Measurements from ENCODE around the gene SAP30L. TPM values are rescaled to one million over a fixed set of nuclear protein-coding genes. Genes with fewer than 3 reads are reported as not detected.

Gene SAP30L
- total RNA-seq, 4 donors from 2014 or later = 36.7 to 69.6 (median 39.3) TPM

DNA sequence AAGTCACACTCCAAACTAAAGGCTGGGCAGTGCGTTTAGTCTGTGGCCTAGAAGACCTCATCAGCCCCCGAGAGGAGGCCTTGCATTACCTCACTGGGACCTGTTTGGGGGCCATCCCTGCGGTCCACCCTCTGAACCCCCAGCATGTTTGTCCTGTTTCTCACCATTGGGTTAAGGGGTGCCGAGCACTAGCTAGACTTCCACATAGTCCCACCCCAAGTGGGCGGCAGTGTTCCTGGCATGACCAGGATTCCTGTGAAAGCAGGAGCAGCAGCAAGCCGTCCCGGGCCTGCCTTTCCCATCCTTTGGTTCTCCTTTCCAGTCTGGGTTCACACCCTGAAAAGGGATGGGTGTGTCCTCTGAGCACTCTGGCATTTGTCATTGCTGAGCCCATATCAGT is 26.6 kb upstream of the SAP30L start:
- Histone ChIP-seq H3K9me3 (no peaks in the 10 kb centered on the region), H3K4me1 (no peaks in the 10 kb centered on the region), H3K36me3 (peaks cover 0 to 23% (median 0%) of the 10 kb centered on the region in 3 donors), H3K27me3 (no peaks in the 10 kb centered on the region), H3K27ac (no peak overlapping the region), H3K4me3 (no peak overlapping the region)
- TF ChIP-seq, protein P1, sequence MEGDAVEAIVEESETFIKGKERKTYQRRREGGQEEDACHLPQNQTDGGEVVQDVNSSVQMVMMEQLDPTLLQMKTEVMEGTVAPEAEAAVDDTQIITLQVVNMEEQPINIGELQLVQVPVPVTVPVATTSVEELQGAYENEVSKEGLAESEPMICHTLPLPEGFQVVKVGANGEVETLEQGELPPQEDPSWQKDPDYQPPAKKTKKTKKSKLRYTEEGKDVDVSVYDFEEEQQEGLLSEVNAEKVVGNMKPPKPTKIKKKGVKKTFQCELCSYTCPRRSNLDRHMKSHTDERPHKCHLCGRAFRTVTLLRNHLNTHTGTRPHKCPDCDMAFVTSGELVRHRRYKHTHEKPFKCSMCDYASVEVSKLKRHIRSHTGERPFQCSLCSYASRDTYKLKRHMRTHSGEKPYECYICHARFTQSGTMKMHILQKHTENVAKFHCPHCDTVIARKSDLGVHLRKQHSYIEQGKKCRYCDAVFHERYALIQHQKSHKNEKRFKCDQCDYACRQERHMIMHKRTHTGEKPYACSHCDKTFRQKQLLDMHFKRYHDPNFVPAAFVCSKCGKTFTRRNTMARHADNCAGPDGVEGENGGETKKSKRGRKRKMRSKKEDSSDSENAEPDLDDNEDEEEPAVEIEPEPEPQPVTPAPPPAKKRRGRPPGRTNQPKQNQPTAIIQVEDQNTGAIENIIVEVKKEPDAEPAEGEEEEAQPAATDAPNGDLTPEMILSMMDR (IDR thresholded peaks at IDR 0.05) = no peak
- no peak for TF ChIP-seq POLR2A (IDR thresholded peaks at IDR 0.05)
- peak in 1 of 3 donors; percentile 26 for DNase-seq

DNA sequence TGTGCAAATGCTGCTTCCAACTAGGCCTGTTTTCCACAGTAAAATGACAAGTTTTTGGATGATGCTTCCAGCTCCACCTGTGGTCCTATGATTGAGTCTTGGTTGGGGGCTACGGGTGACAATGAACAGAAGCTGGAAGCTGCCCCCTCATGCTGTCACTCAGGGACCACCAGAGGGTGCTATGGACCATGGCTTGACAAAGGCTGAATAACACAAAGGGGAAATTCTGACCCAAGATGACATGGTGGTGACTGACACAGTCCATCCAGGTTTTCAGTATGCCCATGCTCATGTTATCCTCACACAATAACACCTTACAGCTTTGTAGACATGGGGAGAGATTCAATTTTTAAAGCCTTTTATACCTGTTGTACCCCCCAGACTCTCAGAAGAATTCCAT is 23.9 kb upstream of the SAP30L start:
- Histone ChIP-seq H3K27me3 (no peaks in the 10 kb centered on the region), H3K4me1 (no peaks in the 10 kb centered on the region), H3K27ac (no peak overlapping the region), H3K4me3 (no peak overlapping the region), H3K36me3 (peaks cover 0 to 13% (median 0%) of the 10 kb centered on the region in 3 donors), H3K9me3 (no peaks in the 10 kb centered on the region)
- TF ChIP-seq POLR2A (IDR thresholded peaks at IDR 0.05) = no peak
- TF ChIP-seq, protein P1 (IDR thresholded peaks at IDR 0.05) = peak in 2 of 6 experiments; percentile 8 to 11
- peak in 1 of 3 donors; percentile 43 for DNase-seq

DNA sequence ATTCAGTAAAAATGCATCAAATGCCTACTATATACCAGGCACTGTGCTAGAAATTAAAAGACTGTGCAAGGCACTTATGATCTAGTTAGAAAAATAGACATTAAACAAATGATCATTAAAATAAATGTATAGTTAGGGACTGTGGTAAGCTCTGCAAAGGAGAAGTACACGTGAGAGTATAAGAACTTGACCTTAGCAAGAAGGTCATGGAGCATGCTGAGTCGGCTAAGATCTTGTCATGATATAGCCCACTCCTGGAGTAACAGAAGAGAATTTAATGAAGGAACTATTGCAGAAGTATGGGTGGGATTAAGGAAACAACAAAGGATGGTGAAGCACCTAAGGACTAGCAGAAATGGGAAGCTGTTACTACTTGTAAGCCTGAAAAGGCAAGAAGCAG is 23.5 kb upstream of the SAP30L start:
- Histone ChIP-seq H3K27ac (no peak overlapping the region), H3K27me3 (no peaks in the 10 kb centered on the region), H3K9me3 (no peaks in the 10 kb centered on the region), H3K4me1 (no peaks in the 10 kb centered on the region), H3K36me3 (peaks cover 0 to 10% (median 0%) of the 10 kb centered on the region in 3 donors), H3K4me3 (no peak overlapping the region)
- DNase-seq = no peak
- TF ChIP-seq, protein P1 (IDR thresholded peaks at IDR 0.05) = no peak
- TF ChIP-seq POLR2A (IDR thresholded peaks at IDR 0.05) = no peak

DNA sequence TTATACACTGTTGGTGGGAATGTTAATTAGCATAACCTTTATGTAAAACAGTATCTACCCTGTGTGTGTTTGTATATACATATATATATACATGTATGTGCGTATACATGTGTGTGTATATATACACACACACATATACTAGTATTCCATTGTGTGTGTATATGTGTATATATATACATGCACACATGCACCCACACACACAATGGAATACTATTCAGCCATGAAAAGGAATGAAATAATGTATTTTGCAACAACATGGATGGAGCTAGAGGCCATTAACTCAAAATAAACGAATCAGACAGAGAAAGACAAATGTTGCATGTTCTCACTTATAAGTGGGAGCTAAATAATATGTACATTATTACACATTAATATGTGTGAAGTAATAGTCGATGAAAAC is 17.6 kb upstream of the SAP30L start:
- Histone ChIP-seq H3K27ac (no peak overlapping the region), H3K4me3 (no peak overlapping the region), H3K27me3 (no peaks in the 10 kb centered on the region), H3K36me3 (no peaks in the 10 kb centered on the region), H3K4me1 (no peaks in the 10 kb centered on the region), H3K9me3 (no peaks in the 10 kb centered on the region)
- no peak for DNase-seq
- TF ChIP-seq POLR2A (IDR thresholded peaks at IDR 0.05) = no peak
- TF ChIP-seq, protein P1 (IDR thresholded peaks at IDR 0.05) = no peak

DNA sequence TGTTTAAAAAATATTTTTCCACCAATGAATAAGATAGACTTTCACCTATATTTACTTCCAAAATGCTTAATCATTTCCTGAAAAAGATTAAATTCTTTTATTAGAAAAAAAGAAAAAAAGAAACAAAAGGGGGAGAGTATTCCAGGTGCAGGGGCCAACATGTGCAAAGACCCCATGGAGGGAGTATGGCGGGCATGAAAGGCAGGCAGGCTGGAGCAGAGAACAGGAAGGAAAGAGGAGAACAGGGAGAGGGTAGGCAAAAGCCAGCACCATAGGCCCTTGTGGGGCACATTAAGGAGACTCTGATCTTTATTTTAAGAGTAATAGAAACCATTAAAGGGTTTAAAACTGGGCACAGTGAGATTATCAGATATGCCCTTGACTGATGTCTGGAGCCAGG is 16.5 kb upstream of the SAP30L start:
- no peak for DNase-seq
- Histone ChIP-seq H3K9me3 (no peaks in the 10 kb centered on the region), H3K27me3 (no peaks in the 10 kb centered on the region), H3K27ac (no peak overlapping the region), H3K4me1 (no peaks in the 10 kb centered on the region), H3K4me3 (no peak overlapping the region), H3K36me3 (peaks cover 0 to 2% (median 0%) of the 10 kb centered on the region in 3 donors)
- TF ChIP-seq, protein P1 (IDR thresholded peaks at IDR 0.05) = no peak
- no peak for TF ChIP-seq POLR2A (IDR thresholded peaks at IDR 0.05)

DNA sequence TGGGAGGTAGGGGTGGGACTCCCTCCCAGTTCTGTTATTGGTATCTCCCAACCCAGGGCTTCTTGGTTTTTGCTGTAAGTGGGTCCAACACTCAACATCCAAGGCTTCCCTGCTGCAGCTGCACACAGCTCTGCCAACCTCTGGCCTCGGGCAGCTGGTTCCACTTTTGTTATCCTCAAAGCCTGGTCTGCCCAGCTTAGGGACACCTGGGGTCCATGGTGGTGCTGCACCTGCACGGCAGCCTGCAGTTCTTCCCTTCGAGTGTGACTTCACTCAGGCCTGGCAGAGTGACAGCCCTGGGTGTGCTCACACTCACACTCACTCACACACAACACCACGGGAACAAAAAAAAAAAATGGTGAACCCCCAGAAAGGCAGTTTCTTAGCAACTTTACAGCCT is 15.3 kb upstream of the SAP30L start:
- Histone ChIP-seq H3K27me3 (no peaks in the 10 kb centered on the region), H3K4me3 (no peak overlapping the region), H3K9me3 (no peaks in the 10 kb centered on the region), H3K36me3 (peaks cover 0 to 13% (median 0%) of the 10 kb centered on the region in 3 donors), H3K27ac (no peak overlapping the region), H3K4me1 (no peaks in the 10 kb centered on the region)
- TF ChIP-seq, protein P1 (IDR thresholded peaks at IDR 0.05) = no peak
- no peak for TF ChIP-seq POLR2A (IDR thresholded peaks at IDR 0.05)
- DNase-seq = no peak

All from Peyer's patch (tissue), 4 donors.